HEK293T (cell line): Measurements from ENCODE around the gene MET.

Source experiments
- BHLHE40 ChIP-seq: fragments of 450-650 bp; IDR thresholded peaks from 2 replicates; pipeline ENCODE4 v1.6.1; 2016; ENCODE audit warnings: mild to moderate bottlenecking, moderate library complexity, borderline replicate concordance
- ELF4 ChIP-seq: fragments of 450-650 bp; IDR thresholded peaks from 2 replicates; pipeline ENCODE4 v1.6.1; 2017; ENCODE audit warnings: antibody characterized with exemption
- FOXA1 ChIP-seq: fragments of 450-650 bp; IDR thresholded peaks from 2 replicates; pipeline ENCODE4 v1.6.1; 2016; ENCODE audit warnings: mild to moderate bottlenecking
- FOXM1 ChIP-seq: fragments of 450-650 bp; IDR thresholded peaks from 2 replicates; pipeline ENCODE4 v1.6.1; 2017; ENCODE audit warnings: mild to moderate bottlenecking, borderline replicate concordance
- HDGF ChIP-seq: fragments of 450-650 bp; IDR thresholded peaks from 2 replicates; pipeline ENCODE4 v1.6.1; 2017; ENCODE audit warnings: antibody characterized with exemption, borderline replicate concordance
- LEF1 ChIP-seq: fragments of 450-650 bp; IDR thresholded peaks from 2 replicates; pipeline ENCODE4 v1.6.1; 2017; ENCODE audit warnings: mild to moderate bottlenecking, borderline replicate concordance
- PKNOX1 ChIP-seq: fragments of 450-650 bp; IDR thresholded peaks from 2 replicates; pipeline ENCODE4 v1.6.1; 2016
- SP1 ChIP-seq: fragments of 450-650 bp; IDR thresholded peaks from 2 replicates; pipeline ENCODE4 v1.6.1; 2017
- SUZ12 ChIP-seq: fragments of 450-650 bp; IDR thresholded peaks from 2 replicates; pipeline ENCODE4 v1.6.1; 2016; ENCODE audit warnings: mild to moderate bottlenecking

- TF ChIP-seq SP1 (no peak), BHLHE40 (no peak), FOXM1 (no peak), HDGF (no peak), PKNOX1 (no peak), SUZ12 (no peak), LEF1 (no peak), ELF4 (no peak), FOXA1 (no peak)
Observed at GRCh38 chr7:116842371-116842770, 170.4 kb downstream of the MET start.
